KMS-11 (cell line): ENCODE data around the gene CAPRIN2.
A peak's percentile ranks its signal among the peaks of the same experiment; 100 is the strongest.

ENCODE experiments used
- H2AFZ ChIP-seq: fragments of 200-600 bp; sonication (generic); 2 replicates; pipeline ENCODE4 v1.6.1; 2016; ENCODE audit warnings: antibody characterized with exemption, mixed run types, low read depth
- H3K27ac ChIP-seq: fragments of 200-600 bp; sonication (generic); 2 replicates; pipeline ENCODE4 v1.6.1; 2016; ENCODE audit warnings: mild to moderate bottlenecking, mixed run types
- H3K27me3 ChIP-seq: fragments of 200-600 bp; sonication (generic); 2 replicates; pipeline ENCODE4 v1.6.1; 2017; ENCODE audit warnings: mild to moderate bottlenecking, low read depth, mixed run types, moderate library complexity; ENCODE audit not compliant: insufficient read depth
- H3K36me3 ChIP-seq: fragments of 200-600 bp; sonication (generic); 2 replicates; pipeline ENCODE4 v1.6.1; 2017; ENCODE audit warnings: mild to moderate bottlenecking, mixed run types; ENCODE audit not compliant: insufficient read depth
- H3K4me1 ChIP-seq: fragments of 200-600 bp; sonication (generic); 2 replicates; pipeline ENCODE4 v1.6.1; 2016; ENCODE audit warnings: mild to moderate bottlenecking, low read depth, mixed run types; ENCODE audit not compliant: poor library complexity, severe bottlenecking
- H3K4me2 ChIP-seq: fragments of 200-600 bp; sonication (generic); 2 replicates; pipeline ENCODE4 v1.7.0; 2016; ENCODE audit warnings: mild to moderate bottlenecking, mixed run types
- H3K4me3 ChIP-seq: fragments of 200-600 bp; sonication (generic); IDR thresholded peaks from 2 replicates; pipeline ENCODE4 v1.6.1; 2017; ENCODE audit warnings: low read depth, low read length, mixed read lengths; ENCODE audit not compliant: insufficient read depth
- H3K79me2 ChIP-seq: fragments of 200-600 bp; sonication (generic); 2 replicates; pipeline ENCODE4 v1.6.1; 2016; ENCODE audit warnings: low read depth, mixed run types; ENCODE audit not compliant: insufficient read depth
- H3K9ac ChIP-seq: fragments of 200-600 bp; sonication (generic); 2 replicates; pipeline ENCODE4 v1.6.1; 2016; ENCODE audit warnings: mild to moderate bottlenecking, mixed run types
- H4K20me1 ChIP-seq: fragments of 200-600 bp; sonication (generic); 2 replicates; pipeline ENCODE4 v1.6.1; 2016; ENCODE audit warnings: mild to moderate bottlenecking, mixed run types; ENCODE audit not compliant: insufficient read depth
- CTCF ChIP-seq: fragments of 200-600 bp; sonication (generic); conservative IDR thresholded peaks from 2 replicates; pipeline ENCODE4 v1.6.1; 2017; ENCODE audit warnings: low read depth, mild to moderate bottlenecking, antibody characterized with exemption, low read length, moderate library complexity, mixed read lengths

CAPRIN2 gene

GRCh38 chr12:30754750-30755394 is at the start of gene CAPRIN2:
Gene CAPRIN2, minus strand, starts transcription at chr12:30754951. Its CDS starts 1,431 bp downstream, at chr12:30753520.
- H3K36me3 ChIP-seq: no peaks in the 10 kb centered on the region
- peaks cover 18% of the 10 kb centered on the region for H3K4me1 ChIP-seq
- no peak; the same call in 1 of the 2 replicates for TF ChIP-seq CTCF
- H3K9ac ChIP-seq: peak within 1 kb of the TSS; percentile 59
- no peak within 1 kb of the TSS for H3K4me3 ChIP-seq
- H3K27ac ChIP-seq: peak within 1 kb of the TSS; percentile 49
- H2AFZ ChIP-seq: peak within 1 kb of the TSS; percentile 94
- H3K4me2 ChIP-seq: peak within 1 kb of the TSS; percentile 80
- H4K20me1 ChIP-seq: no peaks in the 10 kb centered on the region
- no peaks in the 10 kb centered on the region for H3K79me2 ChIP-seq
- no peaks in the 10 kb centered on the region for H3K27me3 ChIP-seq

DNA sequence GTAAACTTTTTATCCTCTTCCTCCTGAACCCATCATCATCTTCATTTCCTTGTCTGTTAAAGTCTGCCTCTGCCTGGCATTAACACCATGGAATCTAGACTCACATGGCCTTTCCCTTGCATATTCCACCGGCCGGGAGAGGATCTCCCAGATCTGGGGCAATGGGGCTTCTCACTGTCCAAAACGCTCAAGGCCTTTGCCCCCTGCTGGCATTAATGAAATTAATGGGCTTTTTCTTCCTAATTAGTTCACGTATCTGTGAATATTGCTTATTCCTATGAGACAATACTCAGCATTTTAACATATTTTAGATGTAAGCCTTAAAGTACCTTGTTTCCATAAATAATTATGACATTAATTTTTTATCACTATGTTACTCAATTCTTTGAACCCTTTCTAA is 42.9 kb upstream of the CAPRIN2 start:
- Histone ChIP-seq H3K4me1 (no peaks in the 10 kb centered on the region), H2AFZ (no peak overlapping the region), H3K9ac (no peak overlapping the region), H3K27ac (no peak overlapping the region), H3K4me2 (no peak overlapping the region), H4K20me1 (no peaks in the 10 kb centered on the region), H3K4me3 (no peak overlapping the region), H3K36me3 (no peaks in the 10 kb centered on the region), H3K27me3 (no peaks in the 10 kb centered on the region), H3K79me2 (no peaks in the 10 kb centered on the region)
- TF ChIP-seq CTCF: no peak

GRCh38 chr12:30796891-30797371 is 42.2 kb upstream of the CAPRIN2 start:
- no peak overlapping the region for H2AFZ ChIP-seq
- no peak for TF ChIP-seq CTCF
- no peak overlapping the region for H3K27ac ChIP-seq
- no peak overlapping the region for H3K4me3 ChIP-seq
- H3K79me2 ChIP-seq: no peaks in the 10 kb centered on the region
- no peaks in the 10 kb centered on the region for H4K20me1 ChIP-seq
- H3K4me2 ChIP-seq: no peak overlapping the region
- H3K27me3 ChIP-seq: no peaks in the 10 kb centered on the region
- no peak overlapping the region for H3K9ac ChIP-seq
- H3K4me1 ChIP-seq: no peaks in the 10 kb centered on the region
- no peaks in the 10 kb centered on the region for H3K36me3 ChIP-seq

- Histone ChIP-seq H3K79me2 (no peaks in the 10 kb centered on the region), H3K4me3 (no peak overlapping the region), H3K27me3 (no peaks in the 10 kb centered on the region), H3K9ac (no peak overlapping the region), H3K4me2 (no peak overlapping the region), H3K4me1 (no peaks in the 10 kb centered on the region), H4K20me1 (no peaks in the 10 kb centered on the region), H3K36me3 (no peaks in the 10 kb centered on the region), H3K27ac (no peak overlapping the region), H2AFZ (no peak overlapping the region)
- no peak for TF ChIP-seq CTCF
Observed at GRCh38 chr12:30796313-30796780, 41.6 kb upstream of the CAPRIN2 start.
